Retinal pigment epithelial cell (primary cell): ENCODE measurements around the gene GPR15.

Source experiments
- DNase-seq: peaks from one replicate; pipeline ENCODE4 v3.0.0-alpha.2; 2010; ENCODE audit warnings: low read depth
- H3K4me3 ChIP-seq: 2 replicates; pipeline ENCODE4 v1.5.1; 2011; ENCODE audit warnings: mild to moderate bottlenecking, low read length, control low read depth, moderate library complexity
- TF ChIP-seq, protein P1 (sequence below): conservative IDR thresholded peaks from 2 replicates; pipeline ENCODE4 v1.5.1; 2011; ENCODE audit warnings: low read depth, low read length, control low read depth, inconsistent platforms

The GPR15 gene

DNA sequence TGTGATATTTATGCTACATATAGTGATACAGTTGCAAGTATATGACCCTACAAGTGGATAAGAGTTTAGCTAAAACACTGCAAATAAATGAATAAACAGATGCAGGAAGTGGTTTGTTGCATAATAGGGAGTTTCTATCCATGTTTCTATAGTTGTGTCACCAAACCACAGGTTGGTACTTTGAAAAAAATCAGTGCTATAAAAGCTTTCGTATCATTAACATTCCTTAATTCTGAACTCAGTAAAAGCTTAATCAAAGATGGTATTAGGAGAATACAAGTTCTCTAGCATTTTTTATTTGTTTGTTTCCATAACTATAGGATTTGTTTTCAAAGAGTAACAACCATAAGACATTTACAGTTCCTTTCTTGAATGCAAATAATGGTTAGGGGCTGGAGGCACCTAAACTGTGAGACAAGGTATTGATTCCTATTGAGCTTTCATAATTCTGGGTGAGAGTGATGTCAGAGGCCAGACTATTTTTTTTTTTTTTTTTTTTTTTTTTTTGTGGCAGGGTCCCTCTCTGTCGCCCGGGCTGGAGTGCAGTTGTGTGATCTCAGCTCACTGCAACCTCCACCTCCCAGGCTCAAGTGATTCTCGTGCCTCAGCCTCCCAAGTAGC, 32.0 kb downstream of the GPR15 start:
- no peak overlapping the region for H3K4me3 ChIP-seq
- TF ChIP-seq, protein P1, sequence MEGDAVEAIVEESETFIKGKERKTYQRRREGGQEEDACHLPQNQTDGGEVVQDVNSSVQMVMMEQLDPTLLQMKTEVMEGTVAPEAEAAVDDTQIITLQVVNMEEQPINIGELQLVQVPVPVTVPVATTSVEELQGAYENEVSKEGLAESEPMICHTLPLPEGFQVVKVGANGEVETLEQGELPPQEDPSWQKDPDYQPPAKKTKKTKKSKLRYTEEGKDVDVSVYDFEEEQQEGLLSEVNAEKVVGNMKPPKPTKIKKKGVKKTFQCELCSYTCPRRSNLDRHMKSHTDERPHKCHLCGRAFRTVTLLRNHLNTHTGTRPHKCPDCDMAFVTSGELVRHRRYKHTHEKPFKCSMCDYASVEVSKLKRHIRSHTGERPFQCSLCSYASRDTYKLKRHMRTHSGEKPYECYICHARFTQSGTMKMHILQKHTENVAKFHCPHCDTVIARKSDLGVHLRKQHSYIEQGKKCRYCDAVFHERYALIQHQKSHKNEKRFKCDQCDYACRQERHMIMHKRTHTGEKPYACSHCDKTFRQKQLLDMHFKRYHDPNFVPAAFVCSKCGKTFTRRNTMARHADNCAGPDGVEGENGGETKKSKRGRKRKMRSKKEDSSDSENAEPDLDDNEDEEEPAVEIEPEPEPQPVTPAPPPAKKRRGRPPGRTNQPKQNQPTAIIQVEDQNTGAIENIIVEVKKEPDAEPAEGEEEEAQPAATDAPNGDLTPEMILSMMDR, result no peak
- DNase-seq, result peak; percentile 24

DNA sequence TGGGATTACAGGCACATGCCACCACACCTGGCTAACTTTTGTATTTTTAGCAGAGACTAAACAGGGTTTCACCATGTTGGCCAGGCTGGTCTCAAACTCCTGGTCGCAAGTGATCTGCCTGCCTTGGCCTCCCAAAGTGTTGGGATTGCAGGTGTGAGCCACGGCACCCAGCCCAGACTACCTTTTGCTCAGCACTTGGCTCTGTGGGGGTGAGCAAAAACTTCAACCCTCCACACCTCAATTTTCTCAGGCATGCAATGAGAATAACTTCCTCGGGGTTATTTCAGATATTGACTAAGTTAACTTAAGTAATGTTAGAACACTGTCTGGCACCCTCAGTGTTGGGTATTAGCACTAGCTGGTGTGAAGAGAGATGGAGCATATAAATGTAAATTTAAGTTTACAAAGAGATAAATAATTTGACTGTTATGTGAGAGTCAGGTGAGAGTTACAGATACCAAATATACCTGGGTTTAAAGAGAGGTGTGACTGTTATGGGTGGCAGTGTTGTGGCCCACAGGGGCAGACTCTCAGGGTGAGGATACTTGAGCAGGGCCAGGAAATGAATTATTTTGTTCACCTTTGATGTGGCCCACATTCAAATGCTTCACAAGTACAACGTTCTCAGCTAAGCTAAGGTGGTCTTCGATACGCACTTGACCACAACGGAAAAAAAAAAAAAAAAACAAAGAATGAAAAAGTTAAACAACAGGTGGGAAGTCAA, 32.7 kb downstream of the GPR15 start:
- DNase-seq, result no peak
- TF ChIP-seq, protein P1, result no peak
- H3K4me3 ChIP-seq, result no peak overlapping the region

DNA sequence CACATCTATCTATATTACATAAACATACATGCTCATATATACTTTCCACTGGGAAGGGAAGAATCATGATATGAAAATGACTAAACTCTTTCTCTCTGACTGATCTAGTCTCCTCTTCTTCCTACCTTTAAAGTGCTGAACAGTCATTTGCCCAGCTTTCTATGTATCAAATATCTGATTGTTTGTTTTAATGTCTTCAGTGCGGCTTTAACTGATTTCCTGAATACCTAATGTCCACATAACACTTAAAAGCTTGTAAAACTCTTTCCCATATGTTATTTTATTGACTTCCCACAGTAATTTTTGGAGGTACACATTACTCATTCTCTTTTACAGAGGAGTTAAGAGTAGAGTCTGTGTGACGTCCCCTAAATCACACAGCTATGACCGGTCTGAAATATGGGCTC, 33.5 kb downstream of the GPR15 start:
- no peak overlapping the region for H3K4me3 ChIP-seq
- no peak for DNase-seq

DNA sequence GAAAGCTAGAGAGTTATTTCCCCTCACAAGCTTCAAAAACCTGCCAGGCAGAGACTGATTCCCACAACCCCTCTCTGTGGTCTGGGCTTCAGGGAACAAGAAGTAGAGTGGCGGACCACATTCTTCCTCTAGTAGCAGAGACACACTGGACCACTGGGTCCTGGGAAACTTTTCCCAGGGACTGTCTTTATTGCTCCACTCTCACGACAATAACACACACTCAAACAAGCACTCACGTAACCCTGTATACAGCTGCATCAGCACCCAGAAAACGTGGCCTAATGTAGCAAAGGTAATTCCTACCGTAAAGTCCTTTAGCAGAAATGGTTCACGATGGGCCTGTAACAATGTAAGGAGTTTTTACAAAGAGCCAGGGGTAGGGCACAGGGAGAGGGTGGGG, 34.1 kb downstream of the GPR15 start:
- H3K4me3 ChIP-seq, result no peak overlapping the region
- TF ChIP-seq, protein P1, result no peak

More for the DNA sequence above, 33.5 kb downstream of the GPR15 start:
- TF ChIP-seq, protein P1, result no peak

DNA sequence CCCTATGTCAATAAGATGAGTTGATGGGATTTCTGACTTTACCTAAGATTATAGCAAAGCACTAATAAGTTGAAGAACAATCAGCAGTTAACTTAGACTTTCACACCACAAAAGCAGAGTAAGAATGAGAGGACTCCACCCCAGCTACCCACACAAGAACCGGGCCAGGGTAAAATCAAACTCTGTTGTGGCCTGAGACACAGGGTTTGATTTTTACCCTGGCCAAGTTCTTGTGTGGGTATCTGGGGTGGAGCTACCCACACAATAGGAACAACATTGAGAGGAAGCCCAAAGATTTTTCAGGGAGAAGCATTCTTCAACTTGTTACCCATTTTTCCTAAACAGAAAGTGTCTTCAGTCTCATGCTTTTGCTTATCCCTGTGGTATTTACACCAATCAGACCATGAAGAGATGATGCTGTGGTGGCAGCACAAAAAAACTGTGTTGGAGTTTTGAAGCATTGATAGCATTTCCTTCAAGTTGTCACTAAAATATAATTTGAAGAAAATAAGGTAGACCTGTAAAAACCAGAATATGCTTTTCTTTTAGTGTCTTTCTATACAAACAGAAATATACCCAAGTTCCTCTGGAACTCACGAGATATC, 36.0 kb downstream of the GPR15 start:
- no peak overlapping the region for H3K4me3 ChIP-seq
- TF ChIP-seq, protein P1, result no peak
- DNase-seq, result no peak

More for the DNA sequence above, 34.1 kb downstream of the GPR15 start:
- no peak for DNase-seq

DNA sequence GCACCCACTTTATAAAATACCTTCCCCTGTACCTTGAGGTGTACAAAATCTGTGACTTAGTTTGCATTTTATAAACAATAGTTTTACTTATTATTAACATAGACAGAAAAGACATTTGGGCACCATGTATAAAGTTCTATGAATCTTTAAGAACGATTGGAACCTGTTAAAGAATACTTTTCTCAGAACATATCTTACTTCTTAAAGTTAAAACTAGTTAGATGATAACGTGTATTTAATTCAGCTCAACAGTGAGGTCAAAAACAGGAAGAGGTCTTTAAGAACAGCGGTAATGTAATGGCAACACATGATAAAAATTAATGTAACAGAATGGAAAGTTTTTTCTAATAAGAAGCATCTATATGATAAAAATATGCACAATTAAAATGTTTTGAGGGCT, 36.6 kb downstream of the GPR15 start:
- TF ChIP-seq, protein P1, result no peak
- DNase-seq, result no peak

More for the DNA sequence above, 36.6 kb downstream of the GPR15 start:
- no peak overlapping the region for H3K4me3 ChIP-seq
